Lower leg skin (tissue), 3 donors: ENCODE results near the gene TMED9.

Experiments used
- CTCF ChIP-seq, 3 donors: fragments of 450-650 bp; IDR thresholded peaks; one replicate each; pipeline ENCODE4 v1.5.1; 2016; ENCODE audit warnings: antibody characterized with exemption in 3 of 3, mild to moderate bottlenecking in 3 of 3, moderate library complexity in 2 of 3
- POLR2A ChIP-seq, 2 donors: fragments of 450-650 bp; IDR thresholded peaks; one replicate each; pipeline ENCODE4 v1.6.1; 2016 to 2017; ENCODE audit warnings: antibody characterized with exemption in 2 of 2, mild to moderate bottlenecking in 1 of 2, moderate library complexity in 1 of 2

GRCh38 chr5:177603631-177604030 is 11.6 kb downstream of the TMED9 start:
- no peak for TF ChIP-seq CTCF (IDR thresholded peaks at IDR 0.05)
- no peak for TF ChIP-seq POLR2A (IDR thresholded peaks at IDR 0.05)
